Stomach (tissue), 9 donors: ENCODE data around the gene OSBPL1A. TPM values are rescaled to one million over a fixed set of nuclear protein-coding genes. Genes with fewer than 3 reads are reported as not detected.

Experiments used
- DNase-seq, 2 donors: peaks; one replicate each; pipeline versions ENCODE4 v3.0.0 to v3.0.0-alpha.2; 2013 to 2019
- H3K27ac ChIP-seq, 5 donors: fragments of 200-600 bp in 4 of 5; sonication (generic) in 4 of 5; one replicate each; pipeline ENCODE4 v1.5.1; 2013 to 2019; ENCODE audit warnings: mild to moderate bottlenecking in 1 of 5, moderate library complexity in 1 of 5
- H3K27me3 ChIP-seq, 3 donors: fragments of 200-600 bp; sonication (generic); one replicate each; pipeline ENCODE4 v1.5.1; 2017 to 2019; ENCODE audit warnings: mixed run types in 1 of 3
- H3K36me3 ChIP-seq, 4 donors: fragments of 200-600 bp; sonication (generic); 1 replicate in 3 of 4; 2 replicates in 1 of 4; pipeline ENCODE4 v1.5.1; 2016 to 2019
- H3K4me1 ChIP-seq, 4 donors: fragments of 200-600 bp; sonication (generic); one replicate each; pipeline ENCODE4 v1.5.1; 2016 to 2019
- H3K4me3 ChIP-seq, 4 donors: fragments of 200-600 bp; sonication (generic) in 3 of 4; one replicate each; pipeline ENCODE4 v1.5.1; 2016 to 2019; ENCODE audit warnings: mild to moderate bottlenecking in 1 of 4
- H3K9me3 ChIP-seq, 4 donors: fragments of 200-600 bp; sonication (generic); one replicate each; pipeline ENCODE4 v1.5.1; 2016 to 2019
- EP300 ChIP-seq: sonication (generic); formaldehyde crosslinking; IDR thresholded peaks from one replicate; pipeline ENCODE4 v1.6.1; 2017; ENCODE audit warnings: antibody characterized with exemption
- POLR2A ChIP-seq, 4 donors: fragments of 450-650 bp; IDR thresholded peaks; one replicate each; pipeline ENCODE4 v1.6.1; 2016; ENCODE audit warnings: antibody characterized with exemption in 4 of 4, control low read depth in 2 of 4, mild to moderate bottlenecking in 1 of 4, moderate library complexity in 1 of 4
- POLR2AphosphoS5 ChIP-seq, 3 donors: sonication (generic); formaldehyde crosslinking; IDR thresholded peaks; one replicate each; pipeline ENCODE4 v1.6.1; 2016; ENCODE audit warnings: antibody characterized with exemption in 3 of 3
- WGBS, 5 donors: extraction: QIAGEN DNeasy Blood & Tissue Kit in 3 of 5; methylation state at CpG; one replicate each; pipeline versions ENCODE4 v1.1.5 to v1.1.7; 2013 to 2018; 5-methylcytosine and 5-hydroxymethylcytosine counted together
- intact Hi-C: fragments of 100-400 bp; cut with DNase I; formaldehyde crosslinking; loops from one replicate; pipeline ENCODE4 v1.15.1; 2023; ENCODE audit warnings: low total_unique reads
- polyA plus RNA-seq, 3 donors: library from polyadenylated mRNA; stranded (reverse); fragments of 200-250 nt; gene quantifications; one replicate each; pipeline ENCODE4 v1.2.3, GENCODE V29; 2013
- total RNA-seq, 5 donors: library from RNA; depleted of rRNA; stranded (reverse); fragments of >200 nt; gene quantifications; one replicate each; pipeline versions ENCODE4 v1.1.0 to v1.2.3, GENCODE V29; 2014 to 2016
- TF ChIP-seq, protein P1 (sequence below), 7 experiments: fragments of 450-650 bp in 4 of 7; fragments of 200-600 bp in 3 of 7; sonication (generic) in 3 of 7; IDR thresholded peaks; one replicate each; pipeline ENCODE4 v1.5.1; 2016 to 2019; ENCODE audit warnings: antibody characterized with exemption in 7 of 7, control low read depth in 2 of 7, mild to moderate bottlenecking in 1 of 7
- donor health status: healthy with polysubstance abuse.
- donor health status: Bipolar disorder and iron deficiency.
- donor health status: healthy.

Gene OSBPL1A
- total and polyA plus RNA-seq, 8 donors, result 13.6 to 129 (median 38.8) TPM

DNA sequence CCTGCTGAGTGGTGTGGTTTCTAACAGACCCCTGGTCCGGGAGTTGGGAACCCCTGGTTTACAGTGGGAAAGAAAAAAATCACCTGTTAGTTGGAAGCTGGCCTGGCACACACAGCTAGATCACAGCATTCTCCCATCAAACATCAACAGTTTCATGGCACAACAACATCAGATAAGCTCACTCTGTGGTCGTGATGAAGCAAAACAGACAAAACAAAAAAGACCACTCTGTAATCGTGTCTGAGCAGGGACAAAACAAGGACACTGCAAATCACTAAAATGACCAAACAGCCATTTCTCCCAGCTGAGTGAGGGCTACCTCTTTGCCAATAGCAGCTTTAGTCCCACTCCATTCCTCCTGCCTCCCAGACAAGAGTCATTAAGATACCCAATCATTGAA is 19.9 kb upstream of the OSBPL1A start:
- H3K4me3 ChIP-seq, result no peak overlapping the region
- no peaks in the 10 kb centered on the region for H3K9me3 ChIP-seq
- no peaks in the 10 kb centered on the region for H3K4me1 ChIP-seq
- no peak overlapping the region for H3K27ac ChIP-seq
- no peaks in the 10 kb centered on the region for H3K36me3 ChIP-seq
- no peak for DNase-seq
- H3K27me3 ChIP-seq, result peaks cover 0 to 54% (median 21%) of the 10 kb centered on the region in 3 donors
- WGBS, 5 donors, result 46 to 56% (median 53%) methylated on average over 3 of the region's 3 CpGs
- intact Hi-C loops, result no loop called here
- TF ChIP-seq EP300, result no peak
- TF ChIP-seq, protein P1, sequence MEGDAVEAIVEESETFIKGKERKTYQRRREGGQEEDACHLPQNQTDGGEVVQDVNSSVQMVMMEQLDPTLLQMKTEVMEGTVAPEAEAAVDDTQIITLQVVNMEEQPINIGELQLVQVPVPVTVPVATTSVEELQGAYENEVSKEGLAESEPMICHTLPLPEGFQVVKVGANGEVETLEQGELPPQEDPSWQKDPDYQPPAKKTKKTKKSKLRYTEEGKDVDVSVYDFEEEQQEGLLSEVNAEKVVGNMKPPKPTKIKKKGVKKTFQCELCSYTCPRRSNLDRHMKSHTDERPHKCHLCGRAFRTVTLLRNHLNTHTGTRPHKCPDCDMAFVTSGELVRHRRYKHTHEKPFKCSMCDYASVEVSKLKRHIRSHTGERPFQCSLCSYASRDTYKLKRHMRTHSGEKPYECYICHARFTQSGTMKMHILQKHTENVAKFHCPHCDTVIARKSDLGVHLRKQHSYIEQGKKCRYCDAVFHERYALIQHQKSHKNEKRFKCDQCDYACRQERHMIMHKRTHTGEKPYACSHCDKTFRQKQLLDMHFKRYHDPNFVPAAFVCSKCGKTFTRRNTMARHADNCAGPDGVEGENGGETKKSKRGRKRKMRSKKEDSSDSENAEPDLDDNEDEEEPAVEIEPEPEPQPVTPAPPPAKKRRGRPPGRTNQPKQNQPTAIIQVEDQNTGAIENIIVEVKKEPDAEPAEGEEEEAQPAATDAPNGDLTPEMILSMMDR (IDR thresholded peaks at IDR 0.05), result no peak
- no peak for TF ChIP-seq POLR2AphosphoS5 (IDR thresholded peaks at IDR 0.05)
- TF ChIP-seq POLR2A (IDR thresholded peaks at IDR 0.05), result no peak

DNA sequence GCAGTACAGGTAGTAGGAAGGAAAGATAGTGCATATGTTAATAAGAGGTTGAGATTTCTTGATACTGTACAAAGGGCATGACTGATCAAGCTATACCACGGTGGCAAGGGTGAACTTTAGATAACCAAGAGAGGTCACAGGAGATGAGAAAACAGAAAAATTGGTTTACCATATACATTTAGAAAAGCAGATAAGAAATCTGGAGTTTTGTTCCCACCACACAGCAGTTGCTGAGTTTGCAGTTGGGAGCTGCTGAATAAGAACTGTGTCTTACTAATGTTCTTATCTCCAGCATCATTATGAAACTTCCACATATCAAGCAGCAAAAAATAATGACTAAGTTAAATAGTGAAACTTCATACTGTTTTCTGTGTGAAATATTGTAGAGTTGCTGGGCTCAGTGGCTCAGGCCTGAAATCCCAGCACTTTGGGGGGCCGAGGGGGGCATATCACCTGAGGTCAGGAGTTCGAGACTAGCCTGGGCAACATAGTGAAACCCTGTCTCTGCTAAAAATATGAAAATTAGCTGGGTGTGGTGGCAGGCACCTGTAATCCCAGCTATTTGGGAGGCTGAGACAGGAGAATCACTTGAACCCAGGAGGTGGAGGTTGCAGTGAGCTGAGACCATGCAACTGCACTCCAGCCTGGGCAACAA is 16.9 kb upstream of the OSBPL1A start:
- H3K27me3 ChIP-seq, result peaks cover 0 to 36% (median 6%) of the 10 kb centered on the region in 3 donors
- H3K4me3 ChIP-seq, result no peak overlapping the region
- TF ChIP-seq POLR2AphosphoS5 (IDR thresholded peaks at IDR 0.05) (no peak), EP300 (no peak), POLR2A (IDR thresholded peaks at IDR 0.05) (no peak)
- TF ChIP-seq, protein P1 (IDR thresholded peaks at IDR 0.05), result no peak
- no peak for DNase-seq
- no peaks in the 10 kb centered on the region for H3K9me3 ChIP-seq
- intact Hi-C loops, result no loop called here
- no peak overlapping the region for H3K27ac ChIP-seq
- H3K4me1 ChIP-seq, result no peaks in the 10 kb centered on the region
- H3K36me3 ChIP-seq, result no peaks in the 10 kb centered on the region
- WGBS, 5 donors, result 62 to 71% (median 67%) methylated on average over 3 of the region's 3 CpGs

DNA sequence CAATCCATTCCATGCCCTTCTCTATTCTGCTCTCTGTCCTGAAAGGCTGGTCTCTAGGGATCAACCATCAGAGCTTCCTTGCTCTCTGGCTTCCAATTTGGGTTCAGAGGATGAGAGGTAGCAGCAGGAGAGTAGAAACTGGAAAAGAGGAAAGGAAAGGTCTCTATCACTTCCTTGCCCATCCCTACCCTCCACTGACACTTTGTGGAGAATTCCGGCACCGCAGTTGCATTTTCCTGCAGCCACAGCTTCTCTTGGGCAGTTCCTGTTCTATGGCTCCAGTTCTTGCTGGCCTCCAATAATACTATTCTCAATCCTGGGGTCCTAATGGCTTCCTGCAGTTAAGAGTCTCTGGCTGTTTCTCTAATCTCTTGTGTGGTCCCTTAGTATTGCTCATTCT is 15.5 kb upstream of the OSBPL1A start:
- no peaks in the 10 kb centered on the region for H3K36me3 ChIP-seq
- no peaks in the 10 kb centered on the region for H3K9me3 ChIP-seq
- H3K4me1 ChIP-seq, result no peaks in the 10 kb centered on the region
- DNase-seq, result peak in 1 of 2 donors; percentile 20
- no peak overlapping the region for H3K27ac ChIP-seq
- H3K27me3 ChIP-seq, result peaks cover 0 to 25% (median 0%) of the 10 kb centered on the region in 3 donors
- TF ChIP-seq, protein P1 (IDR thresholded peaks at IDR 0.05), result no peak
- no peak for TF ChIP-seq POLR2A (IDR thresholded peaks at IDR 0.05)
- TF ChIP-seq POLR2AphosphoS5 (IDR thresholded peaks at IDR 0.05), result no peak
- no peak for TF ChIP-seq EP300
- WGBS, 5 donors, result 76 to 94% (median 86%) methylated on average over 2 of the region's 2 CpGs
- no peak overlapping the region for H3K4me3 ChIP-seq
- intact Hi-C loops, result no loop called here

DNA sequence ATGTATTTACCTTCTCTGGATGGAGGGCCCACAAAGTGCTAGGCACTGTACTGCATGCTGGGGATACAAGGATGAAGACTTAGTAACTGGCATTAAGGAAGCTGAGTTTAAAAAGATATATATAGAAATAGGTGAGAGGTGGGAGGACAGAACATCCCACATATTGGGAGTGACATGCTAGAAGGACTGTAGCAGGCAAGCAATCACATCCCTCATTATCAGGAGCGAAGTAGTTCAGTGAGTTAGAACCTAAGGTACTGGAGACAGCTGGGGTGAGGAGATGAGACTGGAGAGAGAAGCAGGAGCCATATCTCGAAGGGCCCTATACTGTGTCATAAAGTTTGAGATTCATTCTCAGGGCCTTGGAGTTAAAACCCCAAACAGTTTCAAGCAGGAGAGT is 10.9 kb upstream of the OSBPL1A start:
- no peak for DNase-seq
- no peak overlapping the region for H3K4me3 ChIP-seq

More for the DNA sequence above, 10.9 kb upstream of the OSBPL1A start:
- intact Hi-C loops, result no loop called here
- no peak for TF ChIP-seq EP300
- TF ChIP-seq, protein P1 (IDR thresholded peaks at IDR 0.05), result no peak
- TF ChIP-seq POLR2AphosphoS5 (IDR thresholded peaks at IDR 0.05), result no peak
- no peak for TF ChIP-seq POLR2A (IDR thresholded peaks at IDR 0.05)
- Histone ChIP-seq H3K36me3 (no peaks in the 10 kb centered on the region), H3K27ac (no peak overlapping the region), H3K9me3 (no peaks in the 10 kb centered on the region), H3K27me3 (peaks cover 0 to 28% (median 0%) of the 10 kb centered on the region in 3 donors), H3K4me1 (no peaks in the 10 kb centered on the region)
- WGBS, 5 donors, result 80 to 95% (median 91%) methylated on average over 2 of the region's 2 CpGs
